Gastrocnemius medialis (tissue), 4 donors: ENCODE measurements around the gene THAP4. TPM values are rescaled to one million over a fixed set of nuclear protein-coding genes. Genes with fewer than 3 reads are reported as not detected.

Experiments
- ATAC-seq, 2 donors: fragments of 150-250 bp; one replicate each; pipeline ENCODE4 v1.9.1; 2016
- DNase-seq, 2 donors: peaks; one replicate each; pipeline ENCODE4 v3.0.0-alpha.2; 2019
- H3K27ac ChIP-seq, 4 donors: fragments of 200-600 bp; sonication (generic); 1 replicate in 1 of 4; 2 replicates in 3 of 4; pipeline ENCODE4 v1.5.1; 2016 to 2018; ENCODE audit warnings: mild to moderate bottlenecking in 2 of 4, moderate library complexity in 1 of 4
- H3K27me3 ChIP-seq, 3 donors: fragments of 200-600 bp; sonication (generic) in 2 of 3; 1 replicate in 1 of 3; 2 replicates in 2 of 3; pipeline versions ENCODE4 v1.5.1 to v1.6.0; 2016 to 2019; ENCODE audit warnings: mild to moderate bottlenecking in 1 of 3, moderate library complexity in 1 of 3
- H3K36me3 ChIP-seq, 2 donors: fragments of 200-600 bp; sonication (generic) in 1 of 2; one replicate each; pipeline ENCODE4 v1.5.1; 2017 to 2018
- H3K4me1 ChIP-seq, 2 donors: fragments of 200-600 bp; sonication (generic) in 1 of 2; one replicate each; pipeline ENCODE4 v1.5.1; 2016 to 2017; ENCODE audit warnings: mild to moderate bottlenecking in 2 of 2
- H3K4me3 ChIP-seq, 4 donors: fragments of 200-600 bp; sonication (generic) in 3 of 4; 1 replicate in 1 of 4; 2 replicates in 3 of 4; pipeline ENCODE4 v1.5.1; 2016 to 2019; ENCODE audit warnings: mild to moderate bottlenecking in 2 of 4
- H3K9me3 ChIP-seq, 3 donors: fragments of 200-600 bp; sonication (generic) in 2 of 3; 1 replicate in 1 of 3; 2 replicates in 2 of 3; pipeline ENCODE4 v1.5.1; 2016 to 2019
- CTCF ChIP-seq, 5 experiments: fragments of 450-650 bp in 3 of 5; fragments of 200-600 bp in 2 of 5; sonication (generic) in 2 of 5; IDR thresholded peaks in 4 of 5; conservative IDR thresholded peaks in 1 of 5; 1 replicate in 4 of 5; 2 replicates in 1 of 5; pipeline ENCODE4 v1.5.1; 2016 to 2019; ENCODE audit warnings: antibody characterized with exemption in 5 of 5, mild to moderate bottlenecking in 3 of 5, moderate library complexity in 3 of 5
- POLR2A ChIP-seq, 2 donors: fragments of 450-650 bp; IDR thresholded peaks; one replicate each; pipeline ENCODE4 v1.6.1; 2017; ENCODE audit warnings: antibody characterized with exemption in 2 of 2, mild to moderate bottlenecking in 2 of 2, moderate library complexity in 2 of 2
- in situ Hi-C, 4 donors: fragments of 200-750 bp; cut with MboI; loops; one replicate each; pipeline versions ENCODE4 v1.15.0 to v1.8.0; 2017; ENCODE audit warnings: low sequenced_read_pairs in 4 of 4
- intact Hi-C: fragments of 100-400 bp; cut with DNase I; formaldehyde crosslinking; loops from one replicate; pipeline ENCODE4 v1.15.1; 2023; ENCODE audit warnings: low total_unique reads
- total RNA-seq, 4 donors: library from RNA; depleted of rRNA; stranded (reverse); fragments of >200 nt; gene quantifications; one replicate each; pipeline versions ENCODE4 v1.1.0 to v1.2.3, GENCODE V29; 2016

Gene THAP4
- total RNA-seq, 4 donors from 2014 or later: 71.3 to 83.3 (median 79.9) TPM

- no peak for DNase-seq
- Histone ChIP-seq H3K36me3 (no peaks in the 10 kb centered on the region), H3K27me3 (peaks cover 9 to 24% (median 14%) of the 10 kb centered on the region in 3 donors), H3K4me3 (peak overlapping the region; percentile 53 to 81 (median 64)), H3K9me3 (no peaks in the 10 kb centered on the region), H3K27ac (no peak overlapping the region), H3K4me1 (peaks cover 15 to 24% of the 10 kb centered on the region in 2 donors)
- TF ChIP-seq POLR2A (IDR thresholded peaks at IDR 0.05): no peak
- no peak for TF ChIP-seq CTCF (IDR thresholded peaks at IDR 0.05 in 4 of 5, conservative IDR thresholded peaks at IDR 0.05 in 1 of 5)
- in situ Hi-C loops (no loop called here), intact Hi-C loops (loop anchor here (2.0 kb wide), 1 partner anchor 35 kb away; no protein-coding TSS in a partner anchor)
- ATAC-seq: peak; percentile 5 to 24
Observed at GRCh38 chr2:241541564-241542277, 95.2 kb downstream of the THAP4 start.

- Histone ChIP-seq H3K27ac (peak overlapping the region in 3 of 4 donors; percentile 55 to 78 (median 57)), H3K4me1 (peaks cover 13 to 19% of the 10 kb centered on the region in 2 donors), H3K36me3 (no peaks in the 10 kb centered on the region), H3K4me3 (peak overlapping the region; percentile 53 to 81 (median 64)), H3K27me3 (peaks cover 3 to 19% (median 7%) of the 10 kb centered on the region in 3 donors), H3K9me3 (no peaks in the 10 kb centered on the region)
- TF ChIP-seq POLR2A (IDR thresholded peaks at IDR 0.05): no peak
- no peak for TF ChIP-seq CTCF (IDR thresholded peaks at IDR 0.05 in 4 of 5, conservative IDR thresholded peaks at IDR 0.05 in 1 of 5)
- peak; percentile 81 to 91 for ATAC-seq
- DNase-seq: peak; percentile 60 to 81
- intact Hi-C loops: loop anchor here (2.0 kb wide), 1 partner anchor 34 kb away; no protein-coding TSS in a partner anchor
- in situ Hi-C loops: no loop called here
Observed at GRCh38 chr2:241540771-241541561, 96.0 kb downstream of the THAP4 start.

GRCh38 chr2:241540401-241540770, 96.6 kb downstream of the THAP4 start:
- Histone ChIP-seq H3K27me3 (peaks cover 3 to 13% (median 4%) of the 10 kb centered on the region in 3 donors), H3K9me3 (no peaks in the 10 kb centered on the region), H3K4me1 (peaks cover 13 to 19% of the 10 kb centered on the region in 2 donors), H3K4me3 (peak overlapping the region; percentile 53 to 81 (median 64)), H3K27ac (peak overlapping the region in 3 of 4 donors; percentile 55 to 78 (median 57)), H3K36me3 (no peaks in the 10 kb centered on the region)
- TF ChIP-seq POLR2A (IDR thresholded peaks at IDR 0.05) (peak in 1 of 2 donors; percentile 34), CTCF (IDR thresholded peaks at IDR 0.05 in 4 of 5, conservative IDR thresholded peaks at IDR 0.05 in 1 of 5) (no peak)
- intact Hi-C loops (loop anchor here (2.0 kb wide), 1 partner anchor 34 kb away; no protein-coding TSS in a partner anchor), in situ Hi-C loops (no loop called here)
- DNase-seq (no peak), ATAC-seq (peak in 1 of 2 donors; percentile 27)

GRCh38 chr2:241539616-241540374, 97.2 kb downstream of the THAP4 start:
- Histone ChIP-seq H3K4me3 (peak overlapping the region in 1 of 4 donors; percentile 61), H3K27me3 (peaks cover 3 to 11% (median 4%) of the 10 kb centered on the region in 3 donors), H3K27ac (peak overlapping the region in 1 of 4 donors; percentile 78), H3K36me3 (no peaks in the 10 kb centered on the region), H3K4me1 (peaks cover 13 to 19% of the 10 kb centered on the region in 2 donors), H3K9me3 (no peaks in the 10 kb centered on the region)
- TF ChIP-seq CTCF (IDR thresholded peaks at IDR 0.05 in 4 of 5, conservative IDR thresholded peaks at IDR 0.05 in 1 of 5) (no peak), POLR2A (IDR thresholded peaks at IDR 0.05) (no peak)
- intact Hi-C loops: loop anchor here (2.0 kb wide), 1 partner anchor 33 kb away; no protein-coding TSS in a partner anchor
- ATAC-seq: no peak
- no peak for DNase-seq
- in situ Hi-C loops: no loop called here
